Measurements from ENCODE around the gene MED26. TPM values are rescaled to one million over a fixed set of nuclear protein-coding genes. Genes with fewer than 3 reads are reported as not detected.

MED26 gene
- total RNA-seq, 6 donors from 2014 or later = 12.6 to 26.5 (median 13.8) TPM

- Histone ChIP-seq H3K27me3 (no peaks in the 10 kb centered on the region), H3K9me3 (no peaks in the 10 kb centered on the region), H3K4me1 (peaks cover 7 to 55% (median 20%) of the 10 kb centered on the region in 4 donors), H3K27ac (no peak overlapping the region), H3K4me3 (no peak overlapping the region), H3K36me3 (peaks cover 0 to 3% (median 0%) of the 10 kb centered on the region in 4 donors)
- no peak for ATAC-seq (ENCODE audit: low FRiP score in 2 of 2)
- WGBS, 2 donors = 92 to 95% methylated on average over 12 to 20 of the region's 20 CpGs
- DNase-seq = peak in 1 of 2 donors; percentile 43
- TF ChIP-seq CTCF (IDR thresholded peaks at IDR 0.05) = no peak
- no peak for TF ChIP-seq POLR2AphosphoS5 (IDR thresholded peaks at IDR 0.05)
- no peak for TF ChIP-seq POLR2A (IDR thresholded peaks at IDR 0.05)
- no peak for TF ChIP-seq EP300 (IDR thresholded peaks at IDR 0.05)
These were observed 26.5 kb downstream of the MED26 start for GRCh38 chr19:16601378-16602052.

GRCh38 chr19:16600824-16601223, 27.2 kb downstream of the MED26 start:
- DNase-seq = no peak
- Histone ChIP-seq H3K27me3 (no peaks in the 10 kb centered on the region), H3K4me3 (no peak overlapping the region), H3K36me3 (no peaks in the 10 kb centered on the region), H3K27ac (no peak overlapping the region), H3K9me3 (no peaks in the 10 kb centered on the region), H3K4me1 (peaks cover 4 to 57% (median 18%) of the 10 kb centered on the region in 4 donors)
- TF ChIP-seq POLR2AphosphoS5 (IDR thresholded peaks at IDR 0.05) (no peak), EP300 (IDR thresholded peaks at IDR 0.05) (no peak), CTCF (IDR thresholded peaks at IDR 0.05) (no peak), POLR2A (IDR thresholded peaks at IDR 0.05) (no peak)
- 90 to 99% methylated on average over 5 of the region's 5 CpGs for WGBS, 2 donors
- no peak for ATAC-seq (ENCODE audit: low FRiP score in 2 of 2)

GRCh38 chr19:16599655-16600346, 28.2 kb downstream of the MED26 start:
- TF ChIP-seq POLR2A (IDR thresholded peaks at IDR 0.05) (no peak), EP300 (IDR thresholded peaks at IDR 0.05) (no peak), POLR2AphosphoS5 (IDR thresholded peaks at IDR 0.05) (no peak), CTCF (IDR thresholded peaks at IDR 0.05) (no peak)
- peaks cover 6 to 57% (median 11%) of the 10 kb centered on the region in 4 donors for H3K4me1 ChIP-seq
- H3K27ac ChIP-seq = no peak overlapping the region

GRCh38 chr19:16598848-16599247, 29.2 kb downstream of the MED26 start:
- ATAC-seq (ENCODE audit: low FRiP score in 2 of 2) (no peak), DNase-seq (no peak)
- no peak overlapping the region for H3K4me3 ChIP-seq
- no peak overlapping the region for H3K27ac ChIP-seq
- no peak for TF ChIP-seq POLR2A (IDR thresholded peaks at IDR 0.05)
- TF ChIP-seq CTCF (IDR thresholded peaks at IDR 0.05) = no peak
- no peak for TF ChIP-seq POLR2AphosphoS5 (IDR thresholded peaks at IDR 0.05)
- TF ChIP-seq EP300 (IDR thresholded peaks at IDR 0.05) = no peak
- no peaks in the 10 kb centered on the region for H3K27me3 ChIP-seq
- H3K4me1 ChIP-seq = peaks cover 14 to 62% (median 19%) of the 10 kb centered on the region in 4 donors
- H3K9me3 ChIP-seq = no peaks in the 10 kb centered on the region
- WGBS, 2 donors = 61 to 66% methylated on average over 4 of the region's 4 CpGs
- no peaks in the 10 kb centered on the region for H3K36me3 ChIP-seq

More at GRCh38 chr19:16599655-16600346, 28.2 kb downstream of the MED26 start:
- H3K27me3 ChIP-seq = no peaks in the 10 kb centered on the region
- H3K9me3 ChIP-seq = no peaks in the 10 kb centered on the region
- H3K36me3 ChIP-seq = no peaks in the 10 kb centered on the region
- ATAC-seq (ENCODE audit: low FRiP score in 2 of 2) (no peak), DNase-seq (no peak)
- H3K4me3 ChIP-seq = no peak overlapping the region
- 88 to 91% methylated on average over 5 to 6 of the region's 6 CpGs for WGBS, 2 donors
